Activated CD8-positive, alpha-beta memory T cell treated with anti-CD3 and anti-CD28 coated beads for 4 hours (primary cell): ENCODE measurements around the gene FBLN5.

Experiments used
- DNase-seq, 2 donors: peaks; one replicate each; pipeline ENCODE4 v3.0.0-alpha.2; 2020; ENCODE audit warnings: low read depth in 2 of 2

The FBLN5 gene, protein sequence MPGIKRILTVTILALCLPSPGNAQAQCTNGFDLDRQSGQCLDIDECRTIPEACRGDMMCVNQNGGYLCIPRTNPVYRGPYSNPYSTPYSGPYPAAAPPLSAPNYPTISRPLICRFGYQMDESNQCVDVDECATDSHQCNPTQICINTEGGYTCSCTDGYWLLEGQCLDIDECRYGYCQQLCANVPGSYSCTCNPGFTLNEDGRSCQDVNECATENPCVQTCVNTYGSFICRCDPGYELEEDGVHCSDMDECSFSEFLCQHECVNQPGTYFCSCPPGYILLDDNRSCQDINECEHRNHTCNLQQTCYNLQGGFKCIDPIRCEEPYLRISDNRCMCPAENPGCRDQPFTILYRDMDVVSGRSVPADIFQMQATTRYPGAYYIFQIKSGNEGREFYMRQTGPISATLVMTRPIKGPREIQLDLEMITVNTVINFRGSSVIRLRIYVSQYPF

DNA sequence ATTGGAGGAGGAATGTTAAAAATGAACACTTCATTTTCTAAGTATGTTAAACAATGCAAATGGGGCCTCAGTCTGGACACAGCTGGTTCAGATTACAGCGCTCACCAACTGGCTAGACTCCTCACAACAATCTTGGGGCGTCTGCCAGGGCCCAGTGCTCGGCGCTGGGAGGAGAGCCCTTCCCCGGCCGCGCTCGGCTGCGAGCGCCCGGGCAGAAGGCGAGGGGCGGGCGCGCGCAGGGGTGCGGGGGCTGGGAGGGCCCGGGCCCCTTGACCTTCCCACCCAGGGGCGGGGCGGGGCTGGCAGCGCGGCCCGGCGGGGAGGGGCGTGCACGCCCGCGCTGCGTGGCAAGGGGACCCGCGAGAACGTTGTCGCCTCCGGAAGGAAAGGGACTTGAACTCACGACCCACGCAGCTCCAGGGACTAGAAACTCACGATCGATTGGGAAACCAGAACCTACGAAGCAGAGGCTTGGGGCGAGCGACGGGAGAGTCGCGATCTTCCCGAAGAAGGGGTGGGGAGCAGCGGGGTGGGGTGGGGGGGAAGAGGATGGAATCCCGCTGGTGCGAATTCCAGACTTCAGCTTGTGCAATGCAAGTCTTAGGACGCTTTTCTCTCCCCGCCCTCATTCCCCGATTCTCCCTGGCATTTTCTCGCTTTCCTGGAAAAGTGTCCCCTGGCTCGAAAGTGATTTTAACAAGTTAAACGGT is at the start of gene FBLN5:
Gene FBLN5, minus strand, starts transcription at position 220 of the 710 bp plus-strand sequence. CDS start 465 bp downstream, outside the sequence.
- peak in 1 of 2 donors; percentile 5 for DNase-seq

DNA sequence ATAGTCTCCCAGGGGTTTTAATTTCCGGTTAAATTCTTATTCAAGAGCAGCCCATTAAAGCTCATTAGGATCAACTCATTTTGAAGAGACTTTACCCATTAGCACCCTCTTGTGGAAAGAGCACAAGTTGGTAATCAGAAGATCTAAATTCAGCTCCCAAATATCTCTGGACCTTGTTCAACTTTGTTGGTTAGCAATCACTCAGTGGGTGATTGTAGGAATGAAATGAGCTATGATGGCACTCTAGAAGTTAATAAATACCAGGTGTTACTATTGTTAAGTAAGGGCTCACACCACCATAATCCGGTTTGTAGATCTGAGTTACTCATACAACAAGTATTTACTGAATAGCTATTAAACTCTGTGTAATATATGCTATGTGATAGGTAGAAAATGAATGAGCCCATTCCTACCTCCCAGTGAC is 49.5 kb upstream of the FBLN5 start:
- no peak for DNase-seq

DNA sequence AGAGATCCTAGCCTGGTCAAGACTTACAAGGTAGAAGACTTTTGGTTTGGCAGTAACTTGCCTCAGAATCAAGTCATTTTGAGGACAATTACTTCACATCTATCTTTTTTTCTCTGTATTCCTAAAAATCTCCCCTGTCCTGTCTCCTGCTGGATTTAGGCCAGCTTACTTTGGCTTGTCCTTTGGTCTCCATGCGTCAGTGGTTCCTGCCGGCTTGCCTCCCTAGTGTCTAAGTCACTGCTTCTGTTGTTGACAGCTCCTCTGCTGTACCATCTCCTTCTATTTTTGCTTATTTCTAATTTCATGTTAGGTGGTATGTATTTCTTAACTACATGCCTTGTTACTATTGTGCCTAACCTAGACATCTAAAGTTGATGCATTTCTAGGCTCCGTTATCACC is 39.7 kb upstream of the FBLN5 start:
- no peak for DNase-seq

DNA sequence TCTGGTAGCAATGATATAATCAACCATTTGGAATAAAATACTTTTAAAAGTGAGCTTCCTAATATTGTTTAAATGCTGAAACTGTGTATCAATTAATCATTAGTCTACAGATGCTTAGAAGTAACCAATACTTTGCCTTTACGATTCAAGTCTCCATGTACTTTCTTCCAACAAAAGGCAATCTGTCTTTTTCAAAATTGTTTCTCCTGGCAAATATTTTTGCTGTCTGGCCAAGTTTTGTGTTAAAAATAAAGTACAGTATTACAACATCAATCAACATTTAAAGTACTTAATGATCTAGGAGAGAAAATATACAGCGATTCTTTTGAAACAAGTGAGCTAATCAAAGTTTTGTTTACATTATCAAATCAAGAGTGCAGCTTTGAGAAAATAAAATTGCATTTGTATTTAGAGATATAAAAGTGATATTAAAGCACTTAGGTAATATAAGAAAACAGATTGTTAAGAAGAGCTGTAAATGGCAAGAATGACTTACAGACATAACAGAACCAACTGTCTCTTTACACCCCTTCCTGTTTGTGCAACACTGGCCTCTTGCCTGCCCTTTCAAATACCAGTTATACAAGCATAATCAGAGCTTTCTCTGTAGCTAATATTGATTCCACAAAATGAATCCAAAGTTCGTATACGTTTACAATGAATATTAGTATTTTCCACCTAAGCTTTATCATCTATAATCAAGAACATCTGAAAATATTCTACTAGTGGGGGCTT is 38.2 kb upstream of the FBLN5 start:
- no peak for DNase-seq

DNA sequence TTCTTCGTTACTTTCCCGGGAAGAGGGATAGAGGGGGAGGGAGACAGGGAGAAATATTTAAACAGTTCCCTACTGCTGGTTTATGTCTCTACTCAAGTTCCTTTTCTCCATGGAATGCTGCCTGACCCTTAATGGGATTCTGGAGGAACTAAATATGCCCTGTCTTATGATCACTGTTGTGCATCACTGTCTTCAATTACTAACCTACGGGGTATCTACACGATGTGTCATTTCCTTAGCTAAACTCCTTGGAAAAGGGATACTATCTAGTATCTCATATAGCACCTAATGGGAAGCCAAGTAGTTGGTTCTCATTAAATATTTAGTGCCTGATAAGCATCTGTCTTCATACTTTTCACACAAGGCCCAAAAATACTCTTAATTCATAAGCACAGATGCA is 37.5 kb upstream of the FBLN5 start:
- DNase-seq, result no peak

DNA sequence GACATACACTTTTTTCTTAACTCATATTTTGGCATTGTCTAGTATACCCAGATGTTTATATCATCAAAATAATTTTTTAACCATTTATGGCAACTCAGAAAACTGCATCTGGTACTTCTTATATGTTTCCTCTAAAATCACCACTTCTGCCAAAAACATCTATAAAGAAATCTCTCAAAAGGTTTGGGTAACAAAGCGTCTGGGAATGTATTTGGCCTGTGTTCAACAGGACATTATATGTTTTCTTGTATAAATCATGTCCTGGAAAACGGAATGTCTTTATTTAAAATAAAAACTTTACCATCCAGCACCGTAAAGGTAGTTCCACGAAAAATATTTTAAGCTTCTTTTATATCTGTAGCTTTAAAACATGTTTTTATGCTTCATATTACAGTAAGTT is 36.1 kb upstream of the FBLN5 start:
- DNase-seq, result no peak

DNA sequence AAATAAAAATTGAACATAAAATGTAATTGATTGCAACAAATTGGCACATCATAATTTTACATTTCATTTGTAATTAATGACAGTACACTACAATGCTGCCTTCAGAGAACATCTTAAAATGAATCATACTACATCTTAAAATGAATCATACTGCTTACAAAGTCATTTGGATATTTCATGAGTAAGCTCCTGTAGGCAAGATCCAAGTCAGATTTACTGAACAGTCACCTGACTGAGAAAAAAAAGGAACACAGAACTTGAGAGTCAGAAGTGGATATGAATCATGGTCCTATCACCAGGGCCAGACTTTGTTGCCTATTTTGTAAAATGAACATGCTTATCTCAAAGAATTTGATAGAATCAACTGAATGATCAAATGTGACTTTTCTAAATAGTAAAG is 32.7 kb upstream of the FBLN5 start:
- DNase-seq, result no peak

DNA sequence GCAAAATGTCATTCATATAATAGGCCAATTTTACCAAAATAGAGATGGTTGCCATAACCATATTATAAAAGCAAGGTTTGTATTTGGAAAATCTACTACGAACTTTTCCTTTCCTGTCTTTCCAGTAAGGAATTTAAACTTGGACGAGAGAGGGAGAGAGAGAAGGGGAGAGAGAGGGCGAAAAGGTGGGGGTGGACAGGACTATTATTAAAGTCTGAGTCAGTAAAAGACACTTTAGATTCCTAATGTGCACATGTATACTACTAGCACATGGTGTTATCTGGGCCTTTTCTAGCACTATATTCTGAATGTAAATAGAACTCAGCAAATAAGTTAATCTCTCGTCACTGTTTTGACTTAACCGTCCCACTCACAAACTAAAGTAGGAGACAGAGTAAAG is 30.4 kb upstream of the FBLN5 start:
- DNase-seq, result no peak

DNA sequence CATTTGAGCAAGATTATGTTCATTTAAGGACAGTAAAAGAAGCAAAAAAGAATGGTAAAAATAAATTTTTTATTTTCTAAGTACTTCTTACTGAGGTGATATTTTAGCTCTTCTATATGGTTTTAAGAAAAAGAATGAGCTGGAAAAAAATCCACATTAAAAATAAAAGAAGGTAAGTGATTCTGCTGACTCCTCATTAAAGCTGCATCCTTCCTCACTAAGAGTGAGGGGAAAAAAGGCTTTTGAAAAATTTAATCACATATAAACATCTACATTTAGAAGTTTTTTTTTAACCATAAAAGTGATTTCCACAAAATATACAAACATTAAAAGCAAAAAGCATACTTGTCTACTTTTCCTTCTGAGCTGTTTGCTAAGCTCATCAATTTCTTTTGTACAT is 28.3 kb upstream of the FBLN5 start:
- no peak for DNase-seq

DNA sequence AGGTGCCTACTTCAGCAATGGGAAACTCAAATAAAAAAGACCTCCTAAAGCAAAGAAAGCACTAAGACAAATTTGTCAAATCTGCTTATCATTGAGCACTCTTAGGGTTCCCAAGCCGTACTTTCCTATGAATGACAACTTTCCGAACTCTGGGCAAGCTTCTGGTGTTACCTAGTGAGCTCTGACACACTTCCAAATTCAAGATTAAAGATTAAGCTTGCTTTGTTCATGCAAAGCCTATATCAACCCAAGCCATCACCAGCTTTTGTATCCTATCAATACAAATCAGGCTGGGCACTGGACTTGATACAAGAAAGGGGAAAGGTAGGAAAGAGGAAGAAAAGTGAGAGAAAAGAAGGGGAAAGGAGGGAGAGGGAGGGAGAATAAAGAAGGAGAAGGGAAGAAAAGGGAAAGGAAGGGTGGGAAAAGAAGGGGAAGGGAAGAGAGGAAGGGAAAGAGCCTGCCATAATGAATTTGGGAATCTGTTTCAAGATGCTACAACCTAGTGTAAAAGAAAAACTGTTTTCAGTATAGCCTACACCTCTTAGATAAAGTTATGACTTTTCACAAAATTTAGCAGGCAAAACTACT is 23.8 kb upstream of the FBLN5 start:
- no peak for DNase-seq

DNA sequence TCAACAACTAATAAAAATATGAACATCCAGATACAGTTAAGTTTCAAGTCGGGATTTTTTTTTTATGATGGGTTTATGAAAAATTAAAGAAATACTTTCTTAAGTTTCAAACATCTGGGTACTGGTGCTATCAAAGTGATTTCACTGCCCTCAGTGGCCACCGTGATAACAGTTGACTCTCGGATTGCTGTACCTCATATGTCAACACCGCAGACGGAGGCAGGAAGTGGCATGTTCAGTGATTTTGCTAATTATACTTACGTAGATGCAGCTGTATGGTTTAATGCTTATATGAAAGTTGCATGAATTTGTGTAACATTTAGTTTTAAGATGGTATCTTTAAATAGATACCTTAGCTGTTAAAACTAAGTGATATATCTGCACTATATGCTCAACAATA is 20.8 kb upstream of the FBLN5 start:
- no peak for DNase-seq

DNA sequence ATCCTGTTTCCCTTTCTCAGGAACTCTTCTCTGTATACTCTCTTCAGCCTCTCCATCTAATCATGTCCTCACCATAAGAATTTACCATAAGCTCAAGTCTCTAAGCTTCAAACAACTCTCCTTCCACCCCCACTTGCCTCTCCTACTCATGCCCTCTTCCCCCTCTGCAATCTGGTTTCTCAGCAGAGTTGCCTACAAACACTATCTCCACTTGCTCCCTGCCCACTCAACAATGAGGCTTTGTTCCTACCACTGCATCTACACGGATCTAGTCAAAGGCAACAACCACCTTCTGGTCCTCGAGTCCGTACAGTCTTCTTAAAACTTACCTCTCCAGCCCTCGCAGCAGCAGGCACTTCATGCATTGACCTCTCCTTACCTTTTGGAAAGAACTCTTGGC is 17.2 kb upstream of the FBLN5 start:
- no peak for DNase-seq

DNA sequence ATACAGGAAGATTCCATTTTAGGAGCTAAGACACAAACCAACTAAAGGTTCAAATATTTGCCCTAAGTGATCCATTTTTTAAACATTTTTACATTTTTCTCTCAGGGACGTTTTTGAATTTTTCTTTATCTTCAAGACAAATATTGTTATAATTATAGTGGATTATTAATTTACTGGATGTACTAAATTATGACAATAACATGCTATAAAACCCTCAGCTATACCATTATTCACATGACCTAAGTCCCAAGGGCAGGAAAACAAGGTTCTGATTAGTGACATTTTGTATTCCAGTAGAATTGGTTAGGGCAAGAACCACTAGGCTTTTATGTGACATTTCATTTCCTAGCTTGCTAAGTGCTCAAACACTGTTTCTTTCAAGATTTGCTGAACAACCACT is 16.5 kb upstream of the FBLN5 start:
- DNase-seq, result no peak

DNA sequence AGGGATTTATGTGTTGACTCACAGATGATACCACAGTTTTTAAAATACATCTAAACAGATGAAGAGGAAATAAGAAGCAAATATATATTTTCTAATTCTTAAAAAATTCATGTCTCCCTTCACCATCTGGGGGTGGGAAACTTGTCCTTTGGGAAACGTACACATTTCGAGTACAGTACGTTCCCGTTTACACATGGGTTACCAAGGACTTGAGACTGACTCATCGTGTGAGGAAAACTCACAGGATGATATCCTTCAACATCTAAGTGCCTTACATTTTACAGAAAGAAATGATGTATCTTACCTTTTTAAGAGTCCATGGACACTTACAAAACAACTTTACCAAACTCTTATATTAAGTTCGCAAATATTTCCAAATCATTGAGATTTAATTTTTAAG is 16.0 kb upstream of the FBLN5 start:
- DNase-seq, result no peak

DNA sequence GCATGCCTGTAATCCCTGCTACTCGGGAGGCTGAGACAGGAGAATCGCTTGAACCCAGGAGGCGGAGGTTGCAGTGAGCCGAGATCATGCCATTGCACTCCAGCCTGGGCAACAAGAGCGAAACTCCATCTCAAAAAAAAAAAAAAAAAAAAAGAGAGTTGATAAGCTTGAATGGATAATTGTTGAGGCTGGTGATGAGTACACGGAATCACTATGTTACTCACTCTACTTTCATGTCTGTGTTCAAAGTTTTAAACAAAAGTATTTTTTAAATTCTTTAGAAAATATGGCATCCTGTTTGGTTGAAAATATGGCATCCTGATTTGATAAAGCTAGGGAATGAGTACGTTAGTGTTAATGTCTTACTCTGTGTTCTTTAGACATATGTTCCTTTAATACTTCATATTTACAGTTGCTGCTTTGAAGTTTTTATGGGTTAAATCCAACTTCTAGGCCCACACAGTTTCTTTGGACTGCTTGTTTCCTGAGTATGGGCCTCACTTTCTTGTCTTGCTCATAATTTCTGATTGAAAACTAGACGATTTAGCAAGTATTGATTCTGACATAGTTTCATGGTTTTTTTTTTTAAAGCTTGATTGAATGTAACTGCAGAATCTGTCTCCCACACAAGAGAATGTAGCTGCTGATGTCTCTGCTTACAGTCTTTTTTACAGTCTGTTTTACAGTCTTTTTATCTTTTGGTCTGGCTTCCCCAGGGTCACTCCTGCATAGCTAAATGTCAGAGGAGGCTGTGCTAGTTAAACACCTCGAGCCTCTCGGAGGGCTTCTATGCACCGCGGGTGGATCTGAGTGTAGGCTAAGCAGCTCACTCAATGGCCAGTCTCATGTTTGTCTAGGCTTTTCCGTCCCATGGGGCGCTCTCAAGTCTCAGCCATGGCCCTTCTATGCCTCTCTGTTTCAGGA is 14.1 kb upstream of the FBLN5 start:
- DNase-seq, result no peak

DNA sequence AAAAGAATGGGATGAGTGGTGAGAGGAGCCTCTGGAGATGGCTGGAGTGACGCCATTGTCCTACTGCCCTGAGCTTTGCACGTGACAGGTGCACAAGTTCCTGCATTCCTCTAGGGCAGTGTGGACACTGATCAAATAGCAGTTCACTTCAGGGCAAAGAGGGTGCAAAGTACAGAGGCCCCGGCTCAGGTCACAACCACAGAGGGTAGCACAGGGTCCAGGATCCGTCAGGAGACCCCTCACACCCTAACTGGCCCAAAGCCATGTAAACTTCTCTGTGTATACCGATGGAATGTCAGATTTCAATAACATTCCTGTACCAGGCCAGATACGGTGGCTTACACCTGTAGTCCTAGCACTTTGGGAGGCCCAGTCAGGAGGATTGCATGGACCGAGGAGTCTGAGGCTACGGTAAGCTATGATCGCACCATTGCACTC is 10.4 kb upstream of the FBLN5 start:
- DNase-seq, result no peak

DNA sequence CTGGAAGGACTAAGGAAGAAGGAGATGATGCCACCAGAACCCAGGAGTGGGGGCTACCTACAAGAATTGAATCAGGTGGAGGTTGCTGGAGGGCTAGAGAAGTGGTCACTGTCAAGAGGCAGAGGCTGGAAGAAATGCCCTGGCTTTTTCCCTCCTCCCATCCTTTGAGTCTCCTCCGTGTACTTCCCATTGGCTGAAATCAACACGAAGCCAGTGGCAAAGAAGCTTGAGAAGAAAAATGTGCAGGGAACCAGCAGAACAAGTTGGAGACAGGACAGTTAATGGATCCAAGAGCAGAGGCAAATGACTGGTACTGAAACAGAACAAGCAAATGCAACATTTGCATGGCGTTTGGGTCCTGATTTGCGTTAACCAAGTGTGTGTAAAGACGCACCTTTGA is 9.1 kb upstream of the FBLN5 start:
- no peak for DNase-seq

DNA sequence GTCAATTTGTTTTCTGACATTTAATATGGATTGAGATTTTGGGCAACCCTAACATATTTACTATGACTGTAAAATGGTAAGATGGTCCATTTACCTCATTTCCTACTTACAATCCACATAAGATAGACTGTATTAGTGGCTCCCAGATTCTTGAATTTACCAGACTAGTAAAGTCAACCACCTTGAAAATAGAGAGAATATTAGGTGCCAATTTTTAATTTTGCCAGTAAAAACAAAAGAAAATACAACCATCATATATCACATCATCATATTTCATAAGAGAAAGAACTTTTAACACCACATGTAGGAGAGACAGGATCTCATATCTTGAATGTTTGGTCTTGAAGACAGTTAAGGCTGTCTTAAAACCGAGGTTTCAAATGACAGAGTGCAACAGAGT is 7.7 kb upstream of the FBLN5 start:
- DNase-seq, result no peak

DNA sequence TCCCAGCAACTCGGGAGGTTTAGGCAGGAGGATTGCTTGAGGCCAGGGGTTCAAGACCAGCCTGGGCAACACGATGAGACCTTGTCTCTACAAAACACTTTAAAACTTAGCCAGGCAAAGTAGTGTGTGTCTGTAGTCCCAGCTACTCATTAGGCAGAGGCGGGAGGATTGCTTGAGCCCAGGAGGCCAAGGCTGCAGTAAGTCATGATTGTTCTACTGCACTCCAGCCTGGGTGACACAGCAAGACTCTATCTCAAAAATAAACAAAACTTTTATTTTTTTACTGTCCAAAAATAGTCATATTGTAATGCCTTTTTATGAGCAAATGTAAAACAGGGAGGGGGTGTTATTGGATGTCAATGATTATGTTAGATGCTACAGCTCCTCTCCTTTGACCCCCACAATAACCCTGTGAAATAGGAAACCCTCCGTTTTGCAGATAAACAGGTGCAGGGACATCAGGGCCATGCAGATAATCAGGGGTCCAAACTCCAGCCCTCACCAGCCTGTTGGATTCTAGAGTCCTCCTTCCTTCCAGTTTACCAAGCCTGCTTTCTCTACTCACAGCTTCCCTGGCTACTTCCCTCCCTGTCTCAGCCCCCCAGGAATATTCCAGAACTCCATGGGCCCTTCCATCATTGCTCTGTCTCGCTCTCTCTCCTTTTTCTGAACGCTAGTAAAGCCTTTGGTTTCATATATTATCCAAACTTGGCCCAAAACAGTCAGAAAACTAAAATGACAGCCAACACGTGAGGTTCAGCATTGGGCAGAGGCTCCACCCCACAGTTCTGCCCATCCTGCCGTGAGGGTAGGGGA is 5.9 kb upstream of the FBLN5 start:
- DNase-seq, result no peak
